Renal cortex interstitium (tissue), 15 donors: Measurements from ENCODE around the gene USP17L30. TPM values are rescaled to one million over a fixed set of nuclear protein-coding genes. Genes with fewer than 3 reads are reported as not detected.
A peak's percentile ranks its signal among the peaks of the same experiment; 100 is the strongest.
"Not testable (repeated sequence)": the region's sequence is repeated elsewhere in the genome, so short reads cannot be mapped to it uniquely, and the experiment has no call there.

ENCODE experiments used
- DNase-seq, 11 donors: peaks; one replicate each; pipeline ENCODE4 v3.0.0-alpha.2; 2013; ENCODE audit warnings: low read depth in 9 of 11, low spot score in 4 of 11; ENCODE audit errors: extremely low read depth in 1 of 11
- long read RNA-seq, 16 experiments: transcript quantifications; one replicate each; lab custom pipeline, GENCODE V29; 2026
- polyA plus RNA-seq, 3 donors: library from polyadenylated mRNA; unstranded; fragments of 120-200 nt; gene quantifications; one replicate each; pipeline ENCODE4 v1.2.1, GENCODE V29; 2013; ENCODE audit not compliant: insufficient read length in 3 of 3

The USP17L30 gene
- not detected for polyA plus RNA-seq
- long read RNA-seq, donor 1, result 0 reads
- long read RNA-seq, donor 2, result 0 reads
- long read RNA-seq, donor 3, result 0 reads
- long read RNA-seq, donor 4, partial matches to known transcripts, result 0 of 1 reads
- long read RNA-seq, donor 4, other reads (novel, unspliced or antisense), result 0 of 1 reads
- long read RNA-seq, donor 5, result 0 reads
- long read RNA-seq, donor 6, result 0 reads
- long read RNA-seq, donor 7, result 0 reads
- long read RNA-seq, donor 8, result 0 reads
- long read RNA-seq, donor 9, result 0 reads
- long read RNA-seq, donor 10, result 0 reads
- long read RNA-seq, donor 11, result 0 reads
- long read RNA-seq, donor 12, result 0 reads
- long read RNA-seq, donor 13, result 0 reads
- long read RNA-seq, donor 14, result 0 reads
- long read RNA-seq, donor 15, result 0 reads
- long read RNA-seq, donor 16, result 0 reads

GRCh38 chr4:9362829-9363228, at the start of gene USP17L30:
USP17L30 (plus strand) TSS chr4:9363129; CDS start chr4:9363129, 0 bp downstream.
- not testable (repeated sequence) for DNase-seq

- DNase-seq, result not testable (repeated sequence)
Measured at GRCh38 chr4:9324191-9324590, 38.7 kb upstream of the USP17L30 start.

GRCh38 chr4:9324865-9325264, 38.1 kb upstream of the USP17L30 start, which contains the start of gene USP17L24:
USP17L24 (plus strand) TSS chr4:9325165; CDS start chr4:9325165, 0 bp downstream.
- not testable (repeated sequence) for DNase-seq

GRCh38 chr4:9329611-9330010, 33.3 kb upstream of the USP17L30 start, which contains the start of gene USP17L25:
USP17L25 (plus strand) TSS chr4:9329911; CDS start chr4:9329911, 0 bp downstream.
- DNase-seq, result not testable (repeated sequence)

- DNase-seq, result not testable (repeated sequence)
Measured at GRCh38 chr4:9334358-9334757, 28.6 kb upstream of the USP17L30 start, which contains the start of gene USP17L26. USP17L26 (plus strand) TSS chr4:9334658; CDS start chr4:9334658, 0 bp downstream.

- DNase-seq, result not testable (repeated sequence)
Measured at GRCh38 chr4:9339103-9339502, 23.8 kb upstream of the USP17L30 start, which contains the start of gene USP17L5. USP17L5 (plus strand) TSS chr4:9339403; CDS start chr4:9339403, 0 bp downstream.

- not testable (repeated sequence) for DNase-seq
Measured at GRCh38 chr4:9343848-9344247, 19.1 kb upstream of the USP17L30 start, which contains the start of gene USP17L27. USP17L27 (plus strand) TSS chr4:9344148; CDS start chr4:9344148, 0 bp downstream.

GRCh38 chr4:9348593-9348992, 14.3 kb upstream of the USP17L30 start, which contains the start of gene USP17L28:
USP17L28 (plus strand) TSS chr4:9348893; CDS start chr4:9348893, 0 bp downstream.
- DNase-seq, result not testable (repeated sequence)

- DNase-seq, result not testable (repeated sequence)
Measured at GRCh38 chr4:9350866-9351265, 12.1 kb upstream of the USP17L30 start.

GRCh38 chr4:9353338-9353737, 9.6 kb upstream of the USP17L30 start, which contains the start of gene USP17L29:
USP17L29 (plus strand) TSS chr4:9353638; CDS start chr4:9353638, 0 bp downstream.
- not testable (repeated sequence) for DNase-seq

GRCh38 chr4:9379881-9380280, 17.0 kb downstream of the USP17L30 start:
- DNase-seq, result not testable (repeated sequence)

GRCh38 chr4:9381012-9381534, 18.1 kb downstream of the USP17L30 start:
- DNase-seq, result peak in 6 of 11 donors; percentile 3 to 23 (median 6)

- DNase-seq, result no peak
Measured at GRCh38 chr4:9384126-9384525, 21.2 kb downstream of the USP17L30 start.

GRCh38 chr4:9389001-9389400, 26.1 kb downstream of the USP17L30 start:
- DNase-seq, result not testable (repeated sequence)

- not testable (repeated sequence) for DNase-seq
Measured at GRCh38 chr4:9405774-9406173, 42.8 kb downstream of the USP17L30 start.

- not testable (repeated sequence) for DNase-seq
Measured at GRCh38 chr4:9406491-9406890, 43.6 kb downstream of the USP17L30 start.

GRCh38 chr4:9409793-9410192, 46.9 kb downstream of the USP17L30 start:
- DNase-seq, result no peak
